Measurements from ENCODE around the gene STK16.
"Not testable (repeated sequence)": the region's sequence is repeated elsewhere in the genome, so short reads cannot be mapped to it uniquely, and the experiment has no call there.

STK16 gene, protein sequence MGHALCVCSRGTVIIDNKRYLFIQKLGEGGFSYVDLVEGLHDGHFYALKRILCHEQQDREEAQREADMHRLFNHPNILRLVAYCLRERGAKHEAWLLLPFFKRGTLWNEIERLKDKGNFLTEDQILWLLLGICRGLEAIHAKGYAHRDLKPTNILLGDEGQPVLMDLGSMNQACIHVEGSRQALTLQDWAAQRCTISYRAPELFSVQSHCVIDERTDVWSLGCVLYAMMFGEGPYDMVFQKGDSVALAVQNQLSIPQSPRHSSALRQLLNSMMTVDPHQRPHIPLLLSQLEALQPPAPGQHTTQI

DNA sequence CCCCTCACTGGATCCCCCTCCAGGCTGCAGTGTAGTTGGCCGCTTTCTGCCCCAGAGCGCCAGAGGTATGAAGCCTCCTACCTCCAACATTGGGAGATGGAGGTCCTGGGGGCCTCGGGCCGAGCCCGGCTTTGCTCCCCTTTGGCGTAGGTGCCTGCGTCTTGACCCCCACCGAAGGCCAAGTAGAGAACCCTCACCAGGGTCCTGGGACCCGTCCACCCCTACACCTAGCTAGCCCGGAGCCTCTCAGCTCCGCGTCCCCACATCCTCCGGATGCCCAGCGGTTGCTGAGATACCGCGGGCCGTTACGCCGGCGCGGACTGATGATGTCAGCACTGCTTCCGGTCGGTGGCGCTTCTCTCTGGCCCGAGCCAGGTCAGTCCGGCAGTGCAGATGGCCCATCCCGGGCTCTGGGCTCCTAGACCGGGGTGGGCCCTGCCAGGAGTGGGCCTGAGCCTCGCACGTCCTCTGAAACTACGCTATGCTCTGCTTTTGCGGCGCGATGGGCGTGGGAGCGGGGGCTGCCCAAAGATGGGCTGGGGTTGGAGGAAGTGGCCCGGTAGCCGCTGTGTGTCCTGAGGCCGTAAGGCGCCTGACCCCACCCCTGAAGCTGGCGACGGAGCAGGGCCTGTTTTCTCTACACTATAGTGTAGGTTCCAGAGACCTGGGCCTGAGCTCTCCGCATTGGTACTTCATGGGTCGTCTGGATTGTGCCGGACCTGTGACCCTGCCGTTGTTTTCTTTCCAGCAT lies at the start of gene STK16, which contains the start of gene GLB1L:
Gene STK16, plus strand, starts transcription at position 332 of the 751 bp plus-strand sequence. CDS start 521 bp downstream, outside the sequence.
Gene GLB1L, minus strand, starts transcription at position 297 of the 751 bp plus-strand sequence. CDS start 1,871 bp downstream, outside the sequence.
- DNase-seq (ENCODE audit: low read depth): peak; percentile 85

DNA sequence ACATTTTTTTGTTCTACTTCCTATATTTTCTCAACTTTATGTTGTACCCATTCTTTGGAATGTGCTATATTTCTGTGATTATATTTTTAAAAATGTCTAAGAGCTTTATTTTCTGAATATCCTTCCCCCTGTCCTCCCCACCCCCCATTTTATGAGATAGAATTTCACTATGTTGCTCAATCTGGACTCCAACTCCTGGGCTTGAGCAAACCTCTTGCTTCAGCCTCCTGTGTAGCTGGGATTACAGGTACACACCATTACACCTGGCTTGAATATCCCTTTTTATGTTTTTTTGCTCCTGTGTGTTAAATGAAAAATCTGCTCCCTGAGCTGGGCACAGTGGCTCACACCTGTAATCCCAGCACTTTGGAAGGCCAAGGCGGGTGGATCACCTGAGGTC lies 47.9 kb upstream of the STK16 start:
- no peak for DNase-seq (ENCODE audit: low read depth)

DNA sequence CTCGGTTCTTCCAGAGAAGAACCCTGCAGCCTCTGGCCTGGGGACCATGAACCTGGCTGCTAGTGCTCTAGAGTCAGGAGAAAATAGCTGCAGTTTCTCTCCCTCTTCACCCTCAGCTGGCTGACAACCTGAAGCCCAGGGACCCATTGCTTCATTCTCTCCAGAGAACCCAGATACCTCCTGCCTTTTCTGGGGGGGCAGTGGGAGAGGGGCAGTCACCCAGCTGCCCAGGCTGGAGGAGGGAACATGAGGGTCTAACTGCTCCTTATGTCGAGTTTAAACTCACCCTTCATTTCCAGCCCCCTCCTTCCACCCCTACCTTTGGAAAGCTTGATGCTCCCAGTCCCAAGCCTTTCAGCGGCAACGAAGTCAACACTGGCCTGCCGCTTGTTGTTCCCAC lies 46.3 kb upstream of the STK16 start:
- DNase-seq (ENCODE audit: low read depth): no peak

DNA sequence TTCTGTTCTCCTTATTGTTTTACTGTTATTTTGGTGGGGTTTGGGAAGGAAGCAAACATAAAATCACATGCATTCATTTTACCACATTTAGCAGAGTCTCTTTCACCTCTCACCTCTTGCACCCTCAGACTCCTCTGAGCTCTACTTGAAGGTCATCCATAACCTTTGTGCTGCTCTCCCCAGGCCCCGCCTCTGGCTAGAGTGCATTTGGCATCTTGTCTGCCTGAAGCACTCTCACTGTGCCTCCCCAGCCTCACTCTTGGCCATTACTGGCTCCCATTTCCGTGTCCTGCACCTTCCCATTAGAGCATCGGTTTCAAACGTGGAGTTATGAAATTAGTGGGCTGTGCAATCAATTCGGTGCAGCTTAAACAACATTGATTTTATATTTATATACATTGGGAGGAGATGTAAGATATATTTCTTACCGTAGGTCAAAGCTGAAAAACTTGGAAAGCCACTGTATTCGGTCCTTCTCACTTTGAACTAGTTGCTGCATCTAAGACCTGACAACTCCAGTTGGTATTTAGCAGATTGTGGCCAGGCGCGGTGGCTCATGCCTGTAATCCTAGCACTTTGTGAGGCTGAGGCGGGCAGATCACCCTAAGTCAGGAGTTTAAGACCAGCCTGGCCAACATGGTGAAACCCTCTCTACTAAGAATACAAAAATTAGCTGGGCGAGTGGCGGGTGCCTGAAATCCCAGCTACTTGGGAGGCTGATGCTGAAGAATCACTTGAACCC lies 45.6 kb upstream of the STK16 start:
- DNase-seq (ENCODE audit: low read depth): no peak

DNA sequence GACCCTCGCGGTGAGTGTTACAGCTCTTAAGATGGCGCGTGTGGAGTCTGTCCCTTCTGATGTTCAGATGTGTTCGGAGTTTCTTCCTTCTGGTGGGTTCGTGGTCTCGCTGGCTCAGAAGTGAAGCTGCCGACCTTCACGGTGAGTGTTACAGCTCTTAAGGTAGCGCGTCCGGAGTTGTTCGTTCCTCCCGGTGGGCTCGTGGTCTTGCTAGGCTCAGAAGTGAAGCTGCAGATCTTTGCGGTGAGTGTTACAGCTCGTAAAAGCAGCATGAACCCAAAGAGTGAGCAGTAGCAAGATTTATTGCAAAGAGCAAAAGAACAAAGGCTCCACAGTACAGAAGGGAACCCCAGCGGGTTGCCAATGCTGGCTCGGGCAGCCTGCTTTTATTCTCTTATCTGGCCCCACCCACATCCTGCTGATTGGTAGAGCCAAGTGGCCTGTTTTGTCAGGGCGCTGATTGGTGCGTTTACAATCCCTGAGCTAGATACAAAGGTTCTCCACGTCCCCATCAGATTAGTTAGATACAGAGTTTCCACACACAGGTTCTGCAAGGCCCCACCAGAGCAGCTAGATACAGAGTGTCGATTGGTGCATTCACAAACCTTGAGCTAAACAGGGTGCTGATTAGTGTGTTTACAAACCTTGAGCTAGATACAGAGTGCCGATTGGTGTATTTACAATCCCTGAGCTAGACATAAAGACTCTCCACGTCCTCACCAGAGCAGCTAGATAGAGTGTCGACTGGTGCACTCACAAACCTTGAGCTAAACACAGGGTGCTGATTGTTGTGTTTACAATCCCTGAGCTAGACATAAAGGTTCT lies 44.6 kb upstream of the STK16 start:
- peak; percentile 9 for DNase-seq (ENCODE audit: low read depth)

DNA sequence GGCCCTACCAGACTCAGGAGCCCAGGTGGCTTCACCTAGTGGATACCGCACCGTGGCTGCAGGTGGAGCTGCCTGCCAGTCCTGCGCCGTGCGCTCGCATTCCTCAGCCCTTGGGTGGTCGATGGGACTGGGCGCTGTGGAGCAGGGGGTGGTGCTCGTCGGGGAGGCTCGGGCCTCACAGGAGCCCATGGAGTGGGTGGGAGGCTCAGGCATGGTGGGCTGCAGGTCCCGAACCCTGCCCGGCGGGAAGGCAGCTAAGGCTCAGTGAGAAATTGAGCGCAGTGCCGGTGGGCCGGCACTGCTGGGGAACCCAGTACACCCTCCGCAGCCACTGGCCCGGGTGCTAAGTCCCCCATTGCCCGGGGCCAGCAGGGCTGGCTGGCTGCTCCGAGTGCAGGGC lies 43.9 kb upstream of the STK16 start:
- DNase-seq (ENCODE audit: low read depth): not testable (repeated sequence)

DNA sequence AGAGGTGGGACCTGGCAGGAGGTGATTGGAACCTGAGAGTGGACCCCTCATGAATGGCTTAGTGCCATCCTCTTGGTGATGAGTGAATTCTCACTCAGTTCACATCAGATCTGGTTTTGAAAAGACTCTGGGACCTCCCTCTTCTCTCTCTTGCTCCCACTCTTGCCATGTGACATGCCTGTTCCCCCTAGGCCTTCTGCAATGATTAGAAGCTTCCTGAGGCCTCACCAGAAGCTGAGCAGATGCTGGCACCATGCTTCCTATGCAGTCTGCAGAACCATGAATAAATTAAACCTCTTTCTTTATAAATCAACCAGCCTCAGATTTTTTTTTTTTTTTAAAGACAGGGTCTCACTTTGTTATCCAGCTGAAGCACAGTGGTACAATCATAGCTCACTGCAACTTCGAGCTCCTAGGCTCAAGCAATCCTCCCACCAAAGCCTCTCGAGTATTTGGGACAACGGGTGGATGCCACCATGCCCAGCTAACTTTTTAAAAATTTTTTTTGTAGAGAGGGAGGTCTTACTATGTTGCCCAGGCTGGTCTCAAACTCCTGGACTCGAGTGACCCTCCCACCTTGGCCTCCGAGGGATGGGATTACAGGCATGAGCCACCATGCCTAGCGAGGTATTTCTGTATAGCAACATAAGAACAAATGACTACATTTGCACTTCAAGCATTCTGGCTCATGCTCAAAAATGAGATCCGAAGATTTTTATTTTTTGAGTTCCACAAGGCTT lies 40.7 kb upstream of the STK16 start:
- no peak for DNase-seq (ENCODE audit: low read depth)

DNA sequence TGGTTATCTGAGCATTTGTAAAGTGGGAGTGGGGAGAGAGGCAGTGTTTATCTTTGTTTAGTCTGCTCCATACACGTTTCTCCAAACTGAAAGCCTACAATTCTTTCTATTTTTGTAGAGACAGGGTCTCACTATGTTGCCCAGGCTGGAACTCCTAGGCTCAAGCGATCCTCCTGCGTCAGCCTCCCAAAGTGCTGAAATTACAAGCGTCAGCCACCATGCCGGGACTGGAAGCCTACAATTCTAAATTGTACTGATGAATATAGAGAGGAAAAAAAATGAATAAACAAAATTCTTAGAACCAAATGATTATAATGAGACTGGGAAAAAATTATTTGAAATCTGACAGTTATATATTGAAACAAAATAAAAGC lies 40.1 kb upstream of the STK16 start:
- DNase-seq (ENCODE audit: low read depth): no peak

DNA sequence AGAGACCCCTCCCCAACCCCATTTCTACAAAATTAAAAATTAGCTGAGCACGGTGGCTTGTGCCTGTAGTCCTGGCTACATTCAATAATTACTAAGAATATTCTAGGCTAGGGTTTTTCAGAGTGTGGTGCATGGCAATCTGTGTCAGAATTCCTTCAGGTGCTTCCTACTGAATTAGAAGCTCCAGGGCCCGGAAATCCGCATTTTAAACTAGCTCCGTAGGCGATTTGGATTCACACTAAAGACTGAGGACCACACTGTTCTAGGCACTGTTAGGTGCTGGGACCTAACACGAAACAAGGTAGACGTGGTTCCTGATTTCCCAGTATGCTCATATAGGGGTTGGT lies 39.3 kb upstream of the STK16 start:
- no peak for DNase-seq (ENCODE audit: low read depth)

DNA sequence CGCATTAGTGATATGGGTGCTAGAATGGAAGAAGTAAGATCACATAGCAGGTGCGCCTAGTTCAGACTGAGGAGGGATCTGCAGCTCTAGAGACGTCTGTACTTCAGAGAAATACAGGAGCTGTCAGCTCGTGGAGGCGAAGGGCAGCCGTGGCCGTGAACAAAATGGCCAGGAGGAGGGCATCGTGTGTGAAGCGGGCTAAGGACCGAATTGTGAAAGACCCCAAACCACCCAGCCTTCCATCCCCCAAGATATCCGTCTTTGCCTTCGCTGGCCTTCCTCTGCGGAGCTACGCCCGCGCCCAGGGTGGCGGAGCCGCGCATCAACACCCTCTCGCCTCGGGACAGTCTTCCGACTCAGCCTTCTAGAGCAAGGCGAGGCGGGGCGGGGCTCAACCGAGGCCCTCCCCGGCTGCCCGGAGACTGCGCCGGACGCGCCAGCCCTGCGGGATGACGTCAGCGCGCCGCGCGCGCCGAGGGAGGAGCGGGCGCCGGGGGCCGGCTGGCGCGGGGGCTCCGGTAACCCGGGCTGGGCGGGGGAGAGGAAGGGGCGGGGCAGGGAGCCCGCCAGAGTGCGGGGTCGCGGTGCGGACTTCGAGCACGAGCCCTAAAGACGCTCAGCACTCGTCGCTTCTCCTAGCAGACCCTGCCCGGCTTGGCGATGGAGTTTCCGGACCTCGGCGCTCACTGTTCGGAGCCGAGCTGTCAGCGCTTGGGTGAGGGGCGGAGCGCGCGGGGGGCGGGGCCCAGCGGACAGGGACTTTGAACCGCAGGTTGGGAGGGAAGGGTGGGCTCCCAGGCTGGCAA lies 38.7 kb upstream of the STK16 start, which contains the start of gene ZFAND2B:
Gene ZFAND2B, plus strand, starts transcription at position 455 of the 806 bp plus-strand sequence. Its CDS starts 206 bp downstream, at position 661.
- DNase-seq (ENCODE audit: low read depth): peak; percentile 89

DNA sequence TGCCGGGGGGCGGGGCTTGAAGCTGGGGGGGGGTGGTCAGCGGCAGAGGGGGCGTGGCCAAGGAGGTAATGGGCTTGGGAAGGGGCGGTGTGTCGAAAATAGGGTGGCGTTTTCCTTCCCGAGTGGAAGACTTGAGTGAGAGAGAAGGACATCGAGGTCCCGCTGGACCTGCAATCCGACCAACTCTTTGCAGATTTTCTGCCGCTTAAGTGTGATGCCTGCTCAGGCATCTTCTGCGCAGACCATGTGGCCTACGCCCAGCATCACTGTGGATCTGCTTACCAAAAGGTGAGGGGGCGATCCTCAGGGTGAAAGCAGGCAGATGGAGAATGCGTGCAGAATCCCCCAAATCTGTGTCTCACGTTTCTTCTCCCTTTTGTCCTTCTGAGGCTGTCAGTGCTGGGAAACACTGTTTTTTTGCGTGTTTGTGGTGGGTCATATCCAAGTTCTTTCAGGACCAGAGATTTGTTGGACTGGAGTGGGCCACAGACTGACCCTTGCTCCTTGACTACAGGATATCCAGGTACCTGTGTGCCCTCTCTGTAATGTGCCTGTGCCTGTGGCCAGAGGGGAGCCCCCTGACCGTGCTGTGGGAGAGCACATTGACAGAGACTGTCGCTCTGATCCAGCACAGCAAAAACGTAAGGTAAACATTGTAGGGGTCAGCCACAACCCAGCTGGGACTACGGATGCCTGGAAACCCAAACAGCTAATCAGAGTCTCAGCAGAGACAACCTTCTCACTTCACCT lies 38.0 kb upstream of the STK16 start:
- DNase-seq (ENCODE audit: low read depth): no peak

DNA sequence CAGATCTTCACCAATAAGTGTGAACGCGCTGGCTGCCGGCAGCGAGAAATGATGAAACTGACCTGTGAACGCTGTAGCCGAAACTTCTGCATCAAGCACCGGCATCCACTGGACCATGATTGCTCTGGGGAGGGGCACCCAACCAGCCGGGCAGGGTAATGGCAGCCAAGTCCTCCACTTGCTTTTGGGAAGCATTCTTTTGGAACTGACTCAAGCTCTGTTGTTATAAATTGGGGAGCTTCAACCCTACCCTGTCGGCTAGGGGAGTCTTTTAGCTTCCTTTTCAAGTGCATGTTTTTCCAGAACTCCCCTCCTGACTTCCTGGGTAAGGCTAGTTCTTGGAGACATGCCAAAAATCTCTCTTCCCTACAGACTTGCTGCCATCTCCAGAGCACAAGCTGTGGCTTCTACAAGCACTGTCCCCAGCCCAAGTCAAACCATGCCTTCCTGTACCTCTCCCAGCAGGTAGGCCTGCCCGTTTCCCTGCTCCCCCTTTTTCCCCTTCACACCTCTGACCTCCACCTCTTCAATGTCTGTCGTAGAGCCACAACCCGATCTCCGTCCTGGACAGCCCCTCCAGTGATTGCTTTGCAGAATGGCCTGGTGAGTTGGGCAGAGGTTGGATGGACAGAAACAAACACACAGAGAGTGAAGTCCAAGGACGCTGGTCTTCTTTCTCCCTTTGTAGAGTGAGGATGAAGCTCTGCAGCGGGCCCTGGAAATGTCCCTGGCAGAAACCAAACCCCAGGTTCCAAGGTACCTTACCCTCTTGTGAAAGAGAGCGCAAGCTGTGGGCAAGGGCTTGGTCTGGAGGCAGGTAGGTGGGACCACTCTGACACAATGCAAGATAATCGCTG lies 37.2 kb upstream of the STK16 start:
- no peak for DNase-seq (ENCODE audit: low read depth)

DNA sequence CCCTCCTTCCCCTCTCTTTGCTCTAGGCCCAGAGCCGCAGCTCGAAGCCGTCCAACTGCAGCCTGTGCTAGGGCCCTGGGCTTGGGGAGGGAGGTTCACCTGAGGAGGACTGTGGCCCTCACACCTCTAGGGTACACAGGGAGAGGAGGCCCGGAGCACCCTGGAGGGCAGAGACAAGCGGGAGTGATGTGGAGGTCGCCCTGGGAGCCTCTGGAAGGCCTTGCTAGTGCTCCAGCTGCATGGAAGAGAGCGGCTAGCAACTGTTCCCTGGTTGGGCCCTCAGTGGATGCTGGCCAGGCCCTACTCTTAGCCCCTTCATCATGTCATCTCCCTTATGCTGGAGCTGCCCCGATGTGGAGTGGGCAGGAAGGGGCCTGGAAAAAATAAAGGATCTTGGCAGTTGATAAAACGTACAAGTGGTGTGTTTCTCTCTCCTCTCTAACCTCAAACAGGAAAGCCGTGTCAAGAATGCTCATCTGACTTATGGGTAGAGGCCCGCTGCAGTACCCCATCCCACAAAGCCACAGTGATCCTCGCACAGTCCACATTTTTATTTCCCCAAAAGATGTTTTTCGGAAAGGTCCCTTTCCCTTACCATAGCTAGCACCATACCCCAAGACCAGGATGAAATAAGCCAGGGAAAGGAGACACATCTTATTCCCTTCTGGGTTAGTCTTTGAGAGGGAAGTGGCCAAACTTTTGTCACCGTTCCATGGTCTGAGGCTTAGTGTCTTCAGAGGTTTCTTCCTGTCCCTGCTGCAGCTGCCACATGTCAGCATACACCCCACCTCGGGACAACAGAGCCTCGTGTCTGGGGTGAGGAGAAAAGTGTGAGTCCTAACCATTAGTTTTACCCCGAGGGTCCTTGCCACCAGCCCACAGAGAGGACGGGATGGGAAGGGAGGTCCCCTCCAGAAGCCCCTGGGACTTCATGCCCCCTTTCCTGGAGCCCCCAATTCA lies 35.8 kb upstream of the STK16 start:
- no peak for DNase-seq (ENCODE audit: low read depth)

DNA sequence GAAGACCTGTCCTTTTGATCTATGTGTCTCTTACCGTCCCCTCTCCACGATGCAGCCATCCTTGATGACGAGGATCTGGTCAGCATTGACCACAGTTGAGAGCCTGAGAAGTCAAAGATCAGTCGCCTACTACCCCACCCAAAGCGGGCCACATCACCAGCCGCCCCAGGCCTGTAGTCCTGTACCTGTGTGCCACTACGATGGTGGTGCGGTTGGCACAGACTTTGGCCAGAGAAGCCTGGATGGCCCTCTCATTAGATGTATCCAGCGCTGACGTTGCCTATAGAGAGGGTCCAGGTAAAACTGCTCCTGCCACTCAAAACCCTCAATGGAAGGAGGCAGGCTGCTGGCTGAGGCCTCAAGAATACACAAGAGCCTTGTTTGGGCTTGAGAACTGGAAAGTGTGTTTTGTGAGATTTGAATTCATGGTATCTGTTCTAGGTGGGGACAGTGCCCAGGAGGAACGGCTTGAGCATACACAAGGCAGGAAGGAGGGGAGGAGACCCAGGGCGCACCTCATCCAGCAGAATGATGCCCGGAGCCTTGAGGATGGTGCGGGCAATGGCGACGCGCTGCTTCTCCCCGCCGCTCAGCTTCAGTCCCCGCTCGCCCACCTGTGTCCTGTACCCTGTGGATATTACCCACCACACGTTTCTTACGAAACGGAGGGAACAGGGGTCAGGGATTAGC lies 34.9 kb upstream of the STK16 start:
- DNase-seq (ENCODE audit: low read depth): no peak

DNA sequence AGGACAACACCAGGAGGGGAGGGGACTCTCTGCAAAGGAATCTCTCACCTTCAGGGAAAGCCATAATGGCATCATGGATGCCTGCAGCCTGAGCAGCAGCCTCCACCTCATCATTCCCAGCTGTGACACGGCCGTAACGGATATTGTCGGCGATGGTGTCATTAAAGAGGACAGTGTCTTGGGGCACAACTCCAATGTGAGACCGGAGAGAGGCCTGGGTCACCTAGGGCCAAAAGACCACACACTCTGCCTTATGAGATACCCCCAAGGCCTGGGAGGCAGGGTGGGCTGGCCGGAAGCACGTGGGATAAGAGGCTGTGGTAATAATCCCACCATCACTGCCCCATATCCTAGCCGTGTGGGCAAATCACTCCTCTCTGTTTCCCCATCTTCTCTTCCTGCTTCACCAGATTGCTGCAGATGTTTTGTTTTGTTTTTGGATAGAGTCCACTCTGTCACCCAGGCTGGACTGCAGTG lies 34.4 kb upstream of the STK16 start:
- DNase-seq (ENCODE audit: low read depth): no peak

DNA sequence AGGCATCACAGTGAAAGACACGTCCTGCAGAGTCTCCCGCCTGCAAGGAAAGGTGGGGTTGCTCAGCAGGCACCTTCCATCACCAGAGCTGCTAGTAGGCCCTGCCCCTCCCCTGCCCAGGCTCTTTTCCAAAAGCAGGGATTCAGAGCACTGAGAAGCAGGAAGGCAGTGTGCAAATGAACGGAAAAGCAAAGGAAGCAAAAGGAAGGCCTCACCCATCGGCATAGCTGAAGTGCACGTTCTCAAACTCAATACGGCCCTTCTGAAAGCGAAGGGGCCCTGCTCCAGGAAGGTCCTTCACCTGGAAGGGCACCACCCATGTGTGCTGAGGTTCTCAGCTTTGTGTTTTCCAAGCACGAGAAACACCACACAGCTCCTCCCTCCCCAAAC lies 32.3 kb upstream of the STK16 start:
- no peak for DNase-seq (ENCODE audit: low read depth)

Data from stimulated activated CD8-positive, alpha-beta memory T cell treated with anti-CD3 and anti-CD28 coated beads, Interleukin-12 subunit alpha, Interleukin-12 subunit beta, amount 100 ng/mL, for 1 hour (primary cell).